GM18519 (cell line): Measurements from ENCODE around the gene GPR15LG.
"Not testable (repeated sequence)": the region's sequence is repeated elsewhere in the genome, so short reads cannot be mapped to it uniquely, and the experiment has no call there.

Experiments used
- ATAC-seq: cut with Tn5 transposase; IDR thresholded peaks from one replicate; pipeline ENCODE4 v1.9.1; 2021; ENCODE audit warnings: mild to moderate bottlenecking, moderate library complexity; ENCODE audit not compliant: unreplicated experiment, low FRiP score

The GPR15LG gene

DNA sequence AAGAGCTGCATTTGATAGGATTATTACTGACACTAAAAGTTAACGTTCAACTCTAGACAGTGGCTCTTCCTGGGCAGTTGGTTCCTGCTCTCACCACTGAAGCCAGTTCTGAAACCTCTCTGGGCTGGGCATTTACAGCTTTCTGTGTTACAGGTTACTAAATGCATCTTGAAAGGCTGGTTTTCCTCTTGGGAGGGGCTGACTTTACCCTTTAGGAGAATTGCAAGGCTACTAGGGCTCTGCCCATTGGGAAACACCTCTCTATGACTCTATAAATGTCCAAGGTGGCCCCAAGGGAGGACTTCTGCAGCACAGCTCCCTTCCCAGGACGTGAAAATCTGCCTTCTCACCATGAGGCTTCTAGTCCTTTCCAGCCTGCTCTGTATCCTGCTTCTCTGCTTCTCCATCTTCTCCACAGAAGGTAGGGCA is at the start of gene GPR15LG:
TSS of gene GPR15LG (plus strand) at position 301 of the 429 bp plus-strand sequence. CDS start at position 352, 51 bp downstream.
- no peak for ATAC-seq

DNA sequence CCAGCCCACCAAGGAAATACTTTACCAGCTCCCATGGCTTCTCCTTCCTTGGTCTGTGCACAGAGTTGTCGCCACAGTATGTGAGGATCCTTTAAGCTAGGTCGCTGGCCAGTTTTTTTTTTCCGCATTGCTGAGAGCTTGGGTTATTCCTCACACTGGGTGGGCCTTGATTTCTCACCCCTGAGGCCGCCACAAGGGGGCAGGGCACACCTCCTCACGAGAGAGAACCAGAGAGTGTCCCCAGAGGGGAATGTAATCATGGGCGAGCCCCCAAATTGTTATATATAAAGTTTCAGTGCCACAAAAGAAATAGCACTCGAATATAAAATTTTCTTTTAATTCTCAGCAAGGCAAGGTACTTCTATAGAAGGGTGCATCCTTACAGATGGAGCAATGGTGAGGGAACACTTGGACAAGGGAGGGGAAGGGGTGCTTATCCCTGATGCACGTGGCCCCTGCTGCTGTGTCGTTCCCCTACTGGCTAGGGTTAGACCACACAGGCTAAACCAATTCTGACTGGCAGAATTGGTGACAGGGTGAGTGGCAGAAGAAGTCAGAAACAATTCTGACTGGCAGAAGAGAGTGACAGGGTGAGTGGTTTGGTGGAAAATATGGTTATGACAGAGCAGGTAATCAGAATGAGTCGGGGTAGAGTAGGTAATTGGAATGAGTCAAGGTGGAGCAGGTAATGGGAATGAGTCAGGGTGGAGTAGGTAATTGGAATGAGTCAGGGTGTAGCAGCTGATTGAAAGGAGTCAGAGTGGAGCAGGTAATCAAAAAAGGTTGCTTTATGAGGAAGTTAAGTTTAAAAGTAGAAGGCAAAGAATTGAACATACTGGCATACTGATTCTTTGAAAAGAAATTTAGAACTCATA is 47.5 kb upstream of the GPR15LG start:
- ATAC-seq: not testable (repeated sequence)

DNA sequence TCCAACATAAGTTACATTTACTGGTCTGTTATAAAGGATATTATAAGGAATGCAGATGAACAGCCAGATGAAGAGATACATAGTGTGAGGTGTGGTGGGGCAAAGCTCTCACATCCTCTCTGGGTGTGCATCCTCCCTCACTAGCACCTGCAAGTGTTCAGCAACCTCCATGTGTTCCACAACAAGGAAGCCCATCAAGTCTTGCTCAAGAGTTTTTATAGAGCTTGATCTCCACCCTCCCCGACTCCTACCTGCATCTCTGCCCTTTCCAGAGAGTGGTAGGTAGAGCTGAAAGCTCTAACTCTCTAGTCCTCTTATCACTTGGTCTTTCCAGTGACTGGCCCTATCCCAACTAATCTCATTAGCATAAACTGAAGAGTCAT is 46.8 kb upstream of the GPR15LG start:
- ATAC-seq: no peak

DNA sequence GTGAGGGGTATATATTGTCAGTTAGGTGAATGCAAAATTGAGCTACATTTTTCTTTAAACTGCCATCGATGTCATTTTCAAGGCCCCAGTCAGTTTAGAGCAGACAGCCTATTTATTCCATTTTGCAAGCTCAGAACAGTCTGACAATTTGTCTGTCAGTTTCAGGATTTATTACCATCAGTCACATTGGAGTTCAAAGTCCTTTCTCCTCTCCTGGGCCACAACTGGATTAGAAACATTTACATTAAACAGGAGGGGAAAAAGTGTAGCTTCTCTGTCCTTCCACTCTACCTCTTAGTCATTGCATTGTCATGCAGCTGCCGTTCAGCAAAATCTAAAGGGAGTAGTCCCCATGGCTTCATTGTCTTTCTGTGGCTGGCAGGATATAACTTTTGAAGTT is 37.8 kb upstream of the GPR15LG start:
- no peak for ATAC-seq

DNA sequence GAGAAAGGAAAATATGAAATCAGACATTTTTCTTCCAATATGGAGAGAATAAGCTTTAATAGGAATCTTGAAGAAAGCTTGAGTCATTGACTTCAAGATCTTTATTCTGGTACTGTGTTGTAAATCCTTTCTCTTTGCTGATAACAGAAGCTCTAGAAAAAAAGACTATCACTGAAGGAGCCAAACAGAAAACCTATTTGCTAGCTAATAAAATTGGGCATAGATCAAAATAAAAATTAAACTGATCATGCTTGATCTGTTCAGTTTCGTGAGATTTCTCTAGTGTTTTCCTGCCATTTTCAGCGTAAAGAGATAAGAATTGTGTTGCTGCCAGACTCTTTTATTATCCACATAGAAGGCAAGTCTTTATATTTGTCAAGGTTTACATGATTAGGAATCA is 35.8 kb upstream of the GPR15LG start:
- no peak for ATAC-seq

DNA sequence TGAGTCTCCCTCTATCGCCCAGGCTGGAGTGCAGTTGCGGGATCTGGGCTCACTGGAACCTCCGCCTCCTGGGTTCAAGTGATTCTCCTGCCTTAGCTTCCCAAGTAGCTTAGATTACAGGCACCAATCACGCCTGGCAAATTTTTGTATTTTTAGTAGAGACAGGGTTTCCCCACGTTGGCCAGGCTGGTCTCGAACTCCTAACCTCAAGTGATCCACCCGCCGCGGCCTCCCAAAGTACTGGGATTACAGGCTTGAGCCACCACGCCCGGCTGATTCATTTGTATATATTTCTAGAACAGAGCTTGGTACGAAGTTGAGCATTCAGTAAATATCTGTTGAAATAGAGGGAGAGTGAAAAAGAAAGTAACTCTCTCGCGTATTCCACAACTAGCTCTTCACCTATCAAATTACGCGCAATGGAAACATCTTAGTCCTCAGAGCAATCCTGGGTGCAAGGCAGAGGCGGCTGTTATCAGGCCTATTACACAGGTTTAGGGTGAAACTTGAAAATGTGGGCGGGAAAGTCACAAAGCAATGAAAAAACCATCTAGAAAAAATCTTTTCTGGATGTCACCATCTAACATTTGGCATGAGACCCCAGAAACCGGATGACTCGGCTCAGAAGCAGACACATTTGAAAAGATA is 35.0 kb upstream of the GPR15LG start:
- ATAC-seq: no peak

DNA sequence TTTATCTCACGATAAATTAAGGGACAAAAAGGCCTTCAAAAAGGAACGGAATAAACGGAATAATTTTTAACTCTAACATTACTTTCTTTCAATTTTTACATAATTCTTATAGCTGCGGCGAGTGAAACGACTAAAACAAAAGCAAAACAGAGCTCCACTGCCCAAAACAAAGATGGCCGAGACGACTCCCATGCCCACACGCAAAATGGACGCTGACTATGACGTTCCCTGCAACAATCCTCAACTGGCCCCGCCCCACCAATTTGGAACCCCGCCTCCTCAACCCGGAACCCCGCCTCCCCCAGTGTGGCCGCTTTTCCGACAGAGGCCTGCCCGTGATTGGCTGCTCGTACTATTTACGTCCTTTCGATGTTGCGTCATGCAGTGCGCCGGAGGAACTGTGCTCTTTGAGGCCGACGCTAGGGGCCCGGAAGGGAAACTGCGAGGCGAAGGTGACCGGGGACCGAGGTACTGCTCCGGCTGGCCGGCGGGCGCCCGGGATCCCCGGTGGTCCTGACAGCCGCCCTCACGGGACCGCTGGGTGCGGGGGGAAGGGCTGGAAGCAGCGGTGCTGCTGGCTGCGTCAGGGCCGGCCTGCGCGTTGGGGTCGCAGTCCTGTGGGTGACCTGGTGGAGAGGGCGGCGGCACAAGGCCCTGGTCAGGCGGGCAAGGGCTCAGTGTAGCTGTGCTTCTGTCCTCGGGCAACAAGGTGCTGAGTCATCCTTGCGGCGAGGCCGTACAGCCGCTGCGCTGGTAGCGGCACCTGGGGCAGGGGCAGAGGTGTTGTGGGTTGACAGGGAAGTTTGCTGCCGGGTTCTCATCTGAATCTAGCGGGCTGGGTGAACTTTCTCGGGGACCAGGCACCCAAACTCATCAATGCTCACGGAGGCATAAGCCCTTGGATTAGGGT is 34.2 kb upstream of the GPR15LG start, which contains the start of gene GHITM:
TSS of gene GHITM (plus strand) at position 384 of the 910 bp plus-strand sequence. CDS start 1,992 bp downstream, outside the sequence.
- ATAC-seq: peak; percentile 98

DNA sequence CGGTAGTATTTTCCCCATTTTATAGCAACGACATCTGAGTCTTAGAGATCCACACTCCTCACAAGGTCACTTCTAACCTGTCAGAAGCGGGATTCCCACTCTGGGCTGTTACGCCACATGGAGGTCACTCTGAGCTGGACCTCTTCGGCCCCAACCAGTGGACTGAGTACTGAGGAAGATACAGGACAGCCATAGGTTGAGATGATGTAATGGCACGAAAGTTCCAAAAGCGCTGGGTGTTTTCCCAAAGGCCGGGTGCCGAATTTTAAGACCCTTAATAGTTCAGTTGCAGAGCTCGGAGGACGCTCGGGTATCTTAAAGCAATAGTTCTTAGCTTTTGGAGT is 33.6 kb upstream of the GPR15LG start:
- ATAC-seq: no peak

DNA sequence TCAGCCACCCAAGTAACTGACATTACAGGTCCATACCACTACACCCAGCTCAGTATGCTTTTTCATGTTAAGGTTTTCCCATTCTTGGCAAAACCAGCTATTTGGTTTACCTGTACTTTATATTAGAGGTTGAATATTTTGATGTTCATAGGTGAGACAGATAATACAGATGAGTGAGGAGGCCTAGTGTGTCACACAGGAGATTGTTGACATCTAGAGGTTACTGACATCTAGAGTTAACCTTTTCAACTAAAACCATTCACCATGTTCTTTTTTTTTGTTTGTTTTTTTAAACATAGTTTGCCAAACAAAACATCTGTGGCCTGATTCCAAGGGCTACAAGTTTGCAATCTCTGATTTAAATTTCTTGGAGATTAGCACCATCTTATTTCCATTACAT is 26.3 kb upstream of the GPR15LG start:
- no peak for ATAC-seq

DNA sequence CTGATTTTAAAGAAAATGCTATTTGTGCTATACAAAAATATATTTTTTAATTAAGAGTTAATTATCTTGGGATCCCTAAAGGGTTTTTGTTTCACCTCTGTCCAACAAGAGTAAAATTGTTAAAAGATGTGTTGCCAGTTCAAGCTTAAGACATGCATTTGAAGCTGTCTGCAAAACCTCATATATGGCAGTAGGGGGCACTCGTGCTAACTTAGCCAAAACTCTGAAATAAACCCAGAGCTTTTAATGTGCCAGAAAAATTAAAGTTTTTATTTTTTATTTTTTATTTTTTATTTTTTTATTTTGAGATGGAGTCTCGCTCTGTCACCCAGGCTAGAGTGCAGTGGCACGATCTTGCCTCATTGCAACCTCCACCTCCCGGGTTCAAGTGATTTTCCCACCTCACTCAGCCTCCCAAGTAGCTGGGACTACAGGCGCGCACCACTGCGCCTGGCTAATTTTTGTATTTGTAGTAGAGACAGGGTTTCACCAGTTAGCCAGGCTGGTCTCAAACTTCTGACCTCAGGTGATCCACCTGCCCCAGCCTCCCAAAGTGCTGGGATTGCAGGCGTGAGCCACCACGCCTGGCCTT is 25.5 kb upstream of the GPR15LG start:
- peak; percentile 46 for ATAC-seq

DNA sequence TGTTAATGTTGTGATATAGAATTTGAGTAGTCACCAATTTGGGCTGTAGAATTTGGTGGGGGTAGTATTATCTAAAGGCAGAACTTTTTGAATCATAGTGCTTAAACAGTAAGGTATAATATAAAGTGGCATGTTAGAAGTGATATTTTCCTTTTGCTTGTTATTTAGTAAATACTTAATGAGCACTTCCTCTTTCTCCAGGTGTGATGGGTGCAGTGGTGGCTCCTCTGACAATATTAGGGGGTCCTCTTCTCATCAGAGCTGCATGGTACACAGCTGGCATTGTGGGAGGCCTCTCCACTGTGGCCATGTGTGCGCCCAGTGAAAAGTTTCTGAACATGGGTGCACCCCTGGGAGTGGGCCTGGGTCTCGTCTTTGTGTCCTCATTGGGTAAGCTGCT is 23.7 kb upstream of the GPR15LG start:
- no peak for ATAC-seq

DNA sequence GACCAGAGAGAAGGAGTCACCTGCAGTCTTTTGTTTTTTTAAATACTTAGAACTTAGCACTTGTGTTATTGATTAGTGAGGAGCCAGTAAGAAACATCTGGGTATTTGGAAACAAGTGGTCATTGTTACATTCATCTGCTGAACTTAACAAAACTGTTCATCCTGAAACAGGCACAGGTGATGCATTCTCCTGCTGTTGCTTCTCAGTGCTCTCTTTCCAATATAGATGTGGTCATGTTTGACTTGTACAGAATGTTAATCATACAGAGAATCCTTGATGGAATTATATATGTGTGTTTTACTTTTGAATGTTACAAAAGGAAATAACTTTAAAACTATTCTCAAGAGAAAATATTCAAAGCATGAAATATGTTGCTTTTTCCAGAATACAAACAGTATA is 20.8 kb upstream of the GPR15LG start:
- ATAC-seq: no peak

DNA sequence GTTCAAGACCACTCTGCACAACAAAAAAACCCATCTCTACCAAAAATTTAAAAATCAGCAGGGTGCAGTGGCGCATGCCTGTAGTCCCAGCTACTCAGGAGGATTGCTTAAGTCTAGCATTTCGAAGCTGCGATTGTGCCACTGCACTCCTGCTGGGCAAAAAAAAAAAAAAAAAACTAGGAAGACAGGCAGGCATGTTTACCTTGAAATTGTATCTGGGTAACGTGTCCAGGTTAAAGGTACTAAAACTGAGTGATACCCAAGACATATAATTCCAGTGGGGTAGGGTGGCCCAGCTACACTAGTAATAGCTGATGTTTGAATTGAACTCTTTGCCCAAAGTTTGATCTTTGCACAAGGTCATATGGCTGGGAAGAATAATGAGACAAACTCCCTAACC is 18.1 kb upstream of the GPR15LG start:
- no peak for ATAC-seq

DNA sequence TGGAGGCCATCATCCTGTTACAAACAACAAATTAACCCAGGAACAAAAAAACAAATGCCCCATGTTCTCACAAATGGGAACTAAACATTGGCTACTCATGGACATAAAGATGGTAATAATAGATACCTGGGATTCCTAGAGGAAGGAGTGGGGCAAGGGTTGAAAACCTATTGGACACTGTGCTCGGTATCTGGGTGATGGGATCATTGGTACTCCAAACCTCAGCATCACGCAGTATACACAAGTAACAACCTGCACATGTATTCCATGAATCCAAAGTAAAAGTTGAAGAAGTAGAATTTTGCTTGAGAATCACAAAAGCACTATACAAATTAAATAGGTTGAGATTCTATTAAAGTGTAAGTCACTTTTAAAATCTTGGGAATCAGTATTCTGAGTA is 17.6 kb upstream of the GPR15LG start:
- ATAC-seq: no peak

DNA sequence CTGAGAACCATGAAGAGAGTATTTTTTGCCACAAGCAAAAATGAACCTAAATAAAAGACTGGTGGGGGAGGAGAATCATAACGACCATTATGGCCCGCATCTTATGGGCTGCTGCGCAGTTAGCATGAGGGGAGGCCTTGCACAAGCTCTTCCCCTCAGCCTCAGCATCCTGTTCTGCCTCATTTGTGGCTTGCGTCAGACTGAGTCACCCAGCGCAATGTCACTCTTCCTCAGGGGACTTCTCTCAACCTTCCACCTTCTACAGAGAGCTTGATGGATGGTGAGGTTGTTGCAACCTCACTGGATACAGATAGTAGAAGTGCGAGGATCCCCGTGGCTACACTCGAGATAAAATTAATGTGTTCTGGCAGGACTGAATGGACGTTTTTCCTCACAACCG is 16.8 kb upstream of the GPR15LG start:
- no peak for ATAC-seq

DNA sequence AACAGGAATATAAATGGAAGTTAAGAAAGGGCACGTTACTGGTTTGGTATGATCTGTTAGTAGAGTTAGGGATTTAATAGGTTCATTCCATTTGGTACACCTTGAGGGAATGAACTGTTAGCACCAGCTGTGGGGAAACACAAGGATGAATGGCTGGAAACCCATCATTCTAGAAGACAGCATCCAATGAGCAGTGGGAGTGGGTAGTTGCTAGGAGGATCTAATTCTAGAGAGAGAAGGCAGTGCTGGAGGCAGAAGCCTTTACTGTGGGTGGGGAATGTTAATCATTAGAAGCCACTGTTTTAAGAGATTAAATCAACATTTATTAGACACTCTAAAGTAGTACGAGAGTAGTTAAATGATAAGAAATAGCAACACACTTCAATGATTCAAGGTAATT is 15.5 kb upstream of the GPR15LG start:
- ATAC-seq: no peak

DNA sequence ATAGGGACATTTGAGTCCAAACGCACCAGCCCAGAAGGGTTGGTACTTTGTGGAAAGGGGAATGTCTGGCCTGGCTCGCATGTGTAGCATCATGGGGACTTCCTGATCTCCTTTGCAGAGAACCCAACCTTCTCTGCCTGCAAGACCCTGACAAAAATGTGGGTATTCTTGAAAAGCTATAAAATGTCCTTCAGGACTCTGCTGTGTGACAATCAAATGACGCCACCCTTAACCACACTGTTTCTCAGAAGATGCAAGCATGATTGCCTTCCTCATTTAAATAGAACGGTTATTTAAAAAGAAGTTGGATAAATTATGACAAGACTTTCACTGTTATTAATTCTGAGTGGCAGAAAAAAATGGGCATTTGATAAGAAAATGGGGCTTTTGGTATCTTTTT is 15.1 kb upstream of the GPR15LG start:
- no peak for ATAC-seq

DNA sequence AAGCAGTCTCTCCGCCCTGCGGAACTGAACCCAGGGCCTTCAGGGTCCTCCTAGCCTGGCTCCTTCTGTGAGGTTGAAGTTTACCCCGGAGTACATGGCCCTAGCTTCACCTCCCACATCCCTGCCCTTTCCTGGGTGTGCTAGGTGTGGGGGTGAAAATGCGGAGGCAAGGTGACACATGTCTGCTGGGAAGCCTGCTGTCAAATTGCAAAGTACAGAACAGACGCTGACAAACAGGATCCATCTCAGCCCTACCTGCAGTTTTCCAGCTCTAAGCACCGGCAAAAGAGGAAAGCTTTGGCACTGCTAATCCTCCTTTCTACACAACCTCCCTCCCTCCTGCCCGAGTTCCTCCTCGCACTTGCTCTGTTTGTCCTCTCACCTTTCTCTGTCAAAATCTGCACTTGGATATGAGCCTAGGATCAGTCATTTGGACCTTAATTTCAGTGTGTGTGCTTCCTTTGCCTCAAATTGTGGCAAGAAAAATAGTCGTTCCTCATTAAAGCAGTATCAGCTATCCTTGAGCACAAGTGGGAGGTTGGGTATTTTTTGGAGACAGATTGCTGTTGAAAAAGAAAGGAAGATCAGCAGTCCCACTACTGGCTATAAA is 14.4 kb upstream of the GPR15LG start:
- ATAC-seq: no peak

DNA sequence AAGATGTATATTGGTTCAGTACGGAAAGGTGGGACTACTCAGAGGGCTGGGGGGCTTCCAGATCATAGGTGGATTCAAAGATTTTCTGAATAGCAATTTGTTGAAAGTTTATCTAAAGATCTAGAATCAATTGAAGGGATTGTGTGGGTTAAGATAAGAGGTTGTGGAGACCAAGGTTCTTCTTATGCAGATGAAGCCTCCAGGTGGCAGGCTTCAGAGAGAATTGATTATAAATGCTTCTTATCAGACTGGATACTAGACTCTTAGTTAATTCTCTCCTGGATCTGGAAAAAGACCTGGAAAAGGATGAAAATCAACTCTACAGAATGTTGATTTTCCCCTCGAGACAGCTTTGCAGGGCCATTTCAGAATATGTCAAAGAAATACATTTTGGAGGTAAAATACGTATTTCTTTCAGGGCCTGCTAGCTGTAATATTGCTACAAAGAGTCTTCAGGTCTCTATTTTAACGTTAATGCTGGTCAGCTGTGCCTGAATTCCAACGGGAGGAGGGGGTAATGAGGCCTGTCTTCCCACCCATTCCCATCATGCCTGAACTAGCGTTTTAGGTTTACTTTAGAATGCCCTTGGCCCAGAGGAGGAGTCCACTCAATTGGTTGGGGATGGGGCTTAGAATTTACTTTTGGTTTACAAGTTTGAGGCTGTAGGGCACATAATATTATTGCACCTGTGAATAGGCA is 12.8 kb upstream of the GPR15LG start:
- ATAC-seq: no peak

DNA sequence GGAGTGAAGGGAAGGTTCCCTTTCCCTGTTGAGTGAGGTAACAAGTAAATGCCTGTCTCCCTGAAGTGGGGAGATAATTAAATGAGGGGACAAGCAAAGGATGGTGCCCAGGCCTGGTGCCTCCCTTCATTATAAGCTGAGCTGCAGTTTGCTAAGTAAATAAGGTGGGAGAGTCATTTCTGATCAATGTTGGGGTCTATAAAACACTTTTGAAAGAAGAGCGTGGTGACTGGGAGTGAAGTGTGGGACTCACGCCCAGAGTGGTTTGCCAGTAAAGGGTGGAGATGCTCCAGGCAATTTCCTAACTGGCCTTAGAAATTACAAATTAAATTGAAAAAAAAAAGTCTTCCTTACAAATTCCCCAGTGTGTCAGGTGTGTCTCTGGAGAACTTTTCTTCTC is 9.6 kb upstream of the GPR15LG start:
- no peak for ATAC-seq
